Ascending aorta (tissue), 2 donors: ENCODE results near the gene MVB12B. TPM values are rescaled to one million over a fixed set of nuclear protein-coding genes. Genes with fewer than 3 reads are reported as not detected.

ENCODE experiments used
- DNase-seq, 2 donors: peaks; one replicate each; pipeline ENCODE4 v3.0.0-alpha.2; 2019; ENCODE audit warnings: low spot score in 2 of 2
- H3K27ac ChIP-seq, 2 donors: fragments of 200-600 bp; sonication (generic); one replicate each; pipeline ENCODE4 v1.5.1; 2016 to 2017; ENCODE audit warnings: mild to moderate bottlenecking in 1 of 2
- H3K27me3 ChIP-seq: fragments of 200-600 bp; sonication (generic); one replicate; pipeline ENCODE4 v1.5.1; 2017
- H3K36me3 ChIP-seq, 2 donors: fragments of 200-600 bp; sonication (generic); one replicate each; pipeline ENCODE4 v1.5.1; 2016
- H3K4me1 ChIP-seq, 2 donors: fragments of 200-600 bp; sonication (generic); one replicate each; pipeline ENCODE4 v1.5.1; 2016 to 2017; ENCODE audit warnings: mild to moderate bottlenecking in 1 of 2
- H3K4me3 ChIP-seq, 2 donors: fragments of 200-600 bp; sonication (generic); one replicate each; pipeline ENCODE4 v1.5.1; 2016 to 2017; ENCODE audit warnings: mild to moderate bottlenecking in 1 of 2
- H3K9me3 ChIP-seq, 2 donors: fragments of 200-600 bp; sonication (generic); one replicate each; pipeline ENCODE4 v1.5.1; 2016
- CTCF ChIP-seq, 3 experiments: fragments of 200-600 bp in 2 of 3; fragments of 450-650 bp in 1 of 3; sonication (generic) in 2 of 3; IDR thresholded peaks; one replicate each; pipeline ENCODE4 v1.5.1; 2016 to 2019; ENCODE audit warnings: antibody characterized with exemption in 3 of 3, mild to moderate bottlenecking in 1 of 3, moderate library complexity in 1 of 3
- intact Hi-C: fragments of 100-400 bp; cut with DNase I; formaldehyde crosslinking; loops from one replicate; pipeline ENCODE4 v1.15.1; 2023
- total RNA-seq: library from RNA; depleted of rRNA; stranded (reverse); fragments of >200 nt; gene quantifications from one replicate; pipeline ENCODE4 v1.1.0, GENCODE V29; 2016

Gene MVB12B
- total RNA-seq, 1 donor from 2014 or later = 9.4 TPM

DNA sequence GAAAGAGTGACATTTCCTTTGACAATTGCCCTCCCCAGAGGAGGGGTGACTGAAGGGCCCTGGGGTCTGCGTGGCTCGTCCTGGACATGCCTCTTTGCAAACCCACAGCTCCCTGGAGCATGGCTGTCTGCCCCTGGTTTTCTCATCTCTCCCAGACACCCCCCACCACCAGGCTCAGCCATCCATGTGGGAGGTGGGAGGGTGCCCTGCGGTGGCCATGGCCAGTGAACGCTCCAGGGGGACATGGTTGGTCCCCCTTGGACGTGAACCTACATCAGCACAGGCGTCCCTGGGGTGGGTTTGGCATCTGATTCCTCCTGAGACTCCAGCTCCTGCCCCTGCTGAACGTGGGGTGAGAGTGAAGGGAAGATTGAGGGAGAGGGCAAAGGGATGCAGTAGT is 219.4 kb downstream of the MVB12B start:
- H3K27ac ChIP-seq = no peak overlapping the region
- DNase-seq = no peak
- no peaks in the 10 kb centered on the region for H3K9me3 ChIP-seq
- TF ChIP-seq CTCF (IDR thresholded peaks at IDR 0.05) = no peak
- intact Hi-C loops = no loop called here
- H3K27me3 ChIP-seq = no peaks in the 10 kb centered on the region
- H3K4me1 ChIP-seq = no peaks in the 10 kb centered on the region
- no peak overlapping the region for H3K4me3 ChIP-seq
- no peaks in the 10 kb centered on the region for H3K36me3 ChIP-seq

GRCh38 chr9:126548312-126548711 is 221.7 kb downstream of the MVB12B start:
- no peak overlapping the region for H3K27ac ChIP-seq
- no peak for DNase-seq
- intact Hi-C loops = no loop called here
- no peaks in the 10 kb centered on the region for H3K36me3 ChIP-seq
- no peak for TF ChIP-seq CTCF (IDR thresholded peaks at IDR 0.05)
- no peaks in the 10 kb centered on the region for H3K9me3 ChIP-seq
- no peak overlapping the region for H3K4me3 ChIP-seq
- H3K27me3 ChIP-seq = no peaks in the 10 kb centered on the region
- no peaks in the 10 kb centered on the region for H3K4me1 ChIP-seq

- DNase-seq = no peak
- H3K4me3 ChIP-seq = no peak overlapping the region
- no peaks in the 10 kb centered on the region for H3K4me1 ChIP-seq
- no peaks in the 10 kb centered on the region for H3K36me3 ChIP-seq
- intact Hi-C loops = no loop called here
- no peaks in the 10 kb centered on the region for H3K9me3 ChIP-seq
- H3K27ac ChIP-seq = no peak overlapping the region
- TF ChIP-seq CTCF (IDR thresholded peaks at IDR 0.05) = no peak
- H3K27me3 ChIP-seq = no peaks in the 10 kb centered on the region
These were observed 222.8 kb downstream of the MVB12B start for GRCh38 chr9:126549246-126550006.

DNA sequence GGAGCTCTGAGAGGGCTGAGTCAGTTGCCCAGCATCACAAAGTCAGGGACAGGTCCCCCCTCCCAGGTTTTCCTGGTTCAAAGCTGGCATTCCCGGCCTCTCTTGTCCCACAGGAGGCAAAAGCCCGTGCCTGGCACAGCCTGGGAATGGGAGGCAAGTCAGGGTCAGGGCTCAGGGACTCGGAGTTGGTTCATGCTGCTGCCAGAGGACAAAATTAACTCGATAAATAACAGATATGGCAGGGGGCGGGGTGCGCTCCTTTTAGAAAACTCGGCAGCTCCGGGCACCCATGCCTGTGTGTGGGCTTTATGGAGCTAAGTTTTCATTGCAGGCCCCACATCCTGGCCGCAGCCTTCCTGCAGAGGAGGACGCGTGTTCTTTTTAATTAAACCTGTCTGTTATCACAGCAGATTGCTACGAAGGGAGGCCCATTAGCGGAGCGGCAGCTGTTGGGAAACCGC is 224.3 kb downstream of the MVB12B start:
- Histone ChIP-seq H3K27me3 (no peaks in the 10 kb centered on the region), H3K36me3 (no peaks in the 10 kb centered on the region), H3K27ac (no peak overlapping the region), H3K4me1 (no peaks in the 10 kb centered on the region), H3K9me3 (no peaks in the 10 kb centered on the region), H3K4me3 (no peak overlapping the region)
- DNase-seq = no peak
- no peak for TF ChIP-seq CTCF (IDR thresholded peaks at IDR 0.05)
- intact Hi-C loops = no loop called here

- H3K4me1 ChIP-seq = no peaks in the 10 kb centered on the region
- H3K27me3 ChIP-seq = no peaks in the 10 kb centered on the region
- no peak for DNase-seq
- H3K4me3 ChIP-seq = no peak overlapping the region
- H3K9me3 ChIP-seq = no peaks in the 10 kb centered on the region
- H3K36me3 ChIP-seq = no peaks in the 10 kb centered on the region
- H3K27ac ChIP-seq = no peak overlapping the region
- intact Hi-C loops = no loop called here
- TF ChIP-seq CTCF (IDR thresholded peaks at IDR 0.05) = no peak
These were observed 225.2 kb downstream of the MVB12B start for GRCh38 chr9:126551812-126552211.
